K562 (cell line): ENCODE results near the gene DUSP10. TPM values are rescaled to one million over a fixed set of nuclear protein-coding genes. Genes with fewer than 3 reads are reported as not detected.

ENCODE experiments used
- ATAC-seq: fragments of 200-7000 bp; cut with Tn5 transposase; 3 replicates; pipeline ENCODE4 v1.9.1; 2020; ENCODE audit warnings: moderate library complexity
- BruUV-seq: library from RNA; stranded (reverse); fragments of 400-500 nt; replicated peaks from 2 replicates; lab custom pipeline; 2021; lab: Mats Ljungman, UMichigan
- CTCF ChIA-PET: fragments of 300-600 bp; formaldehyde crosslinking; extraction: SDS; loops from one replicate; lab custom pipeline; 2021; ENCODE audit warnings: low intra/inter-chr PET ratio; lab: Yijun Ruan, JAX
- POLR2A ChIA-PET: fragments of 300-600, 350-650 bp; sonication (Branson Sonifier 250); formaldehyde crosslinking; extraction: SDS; loops from one replicate; lab custom pipeline; 2021; ENCODE audit warnings: antibody characterized with exemption, inconsistent platforms; lab: Yijun Ruan, JAX
- DNase-seq, 4 experiments: peaks; one replicate each; pipeline versions ENCODE4 v3.0.0 to v3.0.0-alpha.2; 2011 to 2018; ENCODE audit warnings: low spot score in 3 of 4, mixed read lengths in 3 of 4; ENCODE audit errors: extremely low read depth in 1 of 4
- FAIRE-seq: peaks from 2 replicates; lab custom pipeline; 2011; peaks lifted over from hg19 to GRCh38; lab: Jason Lieb, UNC
- H2AFZ ChIP-seq: 2 replicates; pipeline ENCODE4 v1.6.0; 2011; ENCODE audit warnings: low read depth, low read length, control low read depth, inconsistent platforms
- H3K27ac ChIP-seq: fragments of 200-600 bp; 3 replicates; pipeline ENCODE4 v1.8.0; 2011; ENCODE audit warnings: low read depth, mild to moderate bottlenecking, control low read depth, inconsistent platforms, low read length, moderate library complexity, mixed read lengths; ENCODE audit errors: extremely low read depth
- H3K27me3 ChIP-seq, 2 experiments: fragments of 300-600 bp in 1 of 2; 2 replicates in 1 of 2; 3 replicates in 1 of 2; pipeline versions ENCODE4 v1.6.0 to v1.8.0; 2011; ENCODE audit warnings: inconsistent platforms in 2 of 2, low read length in 2 of 2, mild to moderate bottlenecking in 1 of 2, mixed read lengths in 1 of 2, moderate library complexity in 1 of 2; ENCODE audit not compliant: control insufficient read depth in 2 of 2, insufficient read depth in 2 of 2
- H3K36me3 ChIP-seq: fragments of 300-600 bp; 3 replicates; pipeline ENCODE4 v1.8.0; 2011; ENCODE audit warnings: mild to moderate bottlenecking, low read length, inconsistent platforms; ENCODE audit not compliant: control insufficient read depth, insufficient read depth
- H3K4me1 ChIP-seq, 2 experiments: fragments of 200-600 bp in 1 of 2; replicated peaks in 1 of 2; 2 replicates in 1 of 2; 3 replicates in 1 of 2; pipeline versions ENCODE4 v1.5.1 to v1.8.0; 2011; ENCODE audit warnings: inconsistent platforms in 2 of 2, low read length in 2 of 2, mild to moderate bottlenecking in 1 of 2, mixed read lengths in 1 of 2, moderate library complexity in 1 of 2; ENCODE audit not compliant: control insufficient read depth in 2 of 2, insufficient read depth in 2 of 2
- H3K4me2 ChIP-seq: 2 replicates; pipeline ENCODE4 v1.6.1; 2011; ENCODE audit warnings: low read length, control low read depth, inconsistent platforms, mixed read lengths; ENCODE audit not compliant: insufficient read depth
- H3K4me3 ChIP-seq: fragments of 200-600 bp; sonication (generic), shearing (Covaris generic); 2 replicates; pipeline ENCODE4 v1.5.1; 2016; ENCODE audit warnings: control low read depth, inconsistent platforms
- H3K79me2 ChIP-seq: fragments of 200-600 bp; 3 replicates; pipeline ENCODE4 v1.8.0; 2011; ENCODE audit warnings: low read length, inconsistent platforms; ENCODE audit not compliant: control insufficient read depth, insufficient read depth
- H3K9ac ChIP-seq, 2 experiments: 2 replicates each; pipeline versions ENCODE4 v1.6.0 to v1.6.1; 2011; ENCODE audit warnings: low read depth in 2 of 2, low read length in 2 of 2, control low read depth in 1 of 2, inconsistent platforms in 1 of 2, mild to moderate bottlenecking in 1 of 2, mixed read lengths in 1 of 2; ENCODE audit not compliant: insufficient read depth in 1 of 2
- H3K9me1 ChIP-seq: one replicate; pipeline ENCODE4 v1.6.0; 2011; ENCODE audit warnings: inconsistent platforms, mild to moderate bottlenecking, low read length, moderate library complexity; ENCODE audit not compliant: control insufficient read depth, insufficient read depth
- H3K9me3 ChIP-seq: replicated peaks from 2 replicates; pipeline ENCODE4 v1.5.1; 2011; ENCODE audit warnings: low read depth, low read length, inconsistent platforms; ENCODE audit not compliant: control insufficient read depth, insufficient read depth
- H4K20me1 ChIP-seq: replicated peaks from 2 replicates; pipeline ENCODE4 v1.6.1; 2011; ENCODE audit warnings: low read length, inconsistent platforms, mixed read lengths; ENCODE audit not compliant: control insufficient read depth, insufficient read depth
- HDAC3 ChIP-seq: fragments of 450-650 bp; IDR thresholded peaks from 2 replicates; pipeline ENCODE4 v1.6.1; 2018; ENCODE audit warnings: borderline replicate concordance, mild to moderate bottlenecking, moderate library complexity; ENCODE audit not compliant: partially characterized antibody
- PATZ1 ChIP-seq: fragments of 250-450 bp; sonication (Bioruptor Pico); IDR thresholded peaks from 2 replicates; pipeline ENCODE4 v1.5.0; 2020; ENCODE audit warnings: mild to moderate bottlenecking, borderline replicate concordance
- ZKSCAN1 ChIP-seq: fragments of 150-350 bp; IDR thresholded peaks from 2 replicates; pipeline ENCODE4 v1.6.1; 2016; ENCODE audit warnings: low read depth, low read length
- WGBS: fragments of 100-300 bp; shearing (Covaris generic); methylation state at CpG from one replicate; pipeline ENCODE4 v1.1.6; 2016; ENCODE audit warnings: low coverage, mixed read lengths; ENCODE audit not compliant: insufficient coverage; ENCODE audit errors: missing lambda C conversion rate; 5-methylcytosine and 5-hydroxymethylcytosine counted together
- in situ Hi-C: fragments of 300-500 bp; cut with MboI; formaldehyde crosslinking; loops from 4 replicates; pipeline ENCODE4 v1.15.0; 2018; ENCODE audit warnings: inconsistent platforms, mixed read lengths
- intact Hi-C: fragments of 100-400 bp; cut with micrococcal nuclease; formaldehyde crosslinking; loops from 2 replicates; pipeline ENCODE4 v1.14.2; 2022
- polyA plus RNA-seq, 8 experiments: library from polyadenylated mRNA; depleted of rRNA in 4 of 8; stranded (reverse) in 5 of 8; unstranded in 3 of 8; fragments of >200 nt; fragmentation: Nextera tagmentation in 2 of 8; fragmentation: Illumina TruSeq in 1 of 8; extraction: Ambion mirVana in 2 of 8; extraction: Trizol in 1 of 8; gene quantifications; 2 replicates each; pipeline versions ENCODE4 v1.2.1 to v1.2.3, GENCODE V29; 2011 to 2014; ENCODE audit warnings: inconsistent platforms in 1 of 8, missing spikeins in 1 of 8
- total RNA-seq, 7 experiments: library from RNA; depleted of rRNA in 6 of 7; stranded (reverse); fragments of >200 nt in 6 of 7; fragmentation: Illumina TruSeq in 2 of 7; extraction: Trizol in 2 of 7; gene quantifications; 2 replicates each; pipeline versions ENCODE4 v1.2.1 to v1.2.3, GENCODE V29; 2011 to 2021; ENCODE audit warnings: low replicate concordance in 1 of 7

DUSP10 gene
- total and polyA plus RNA-seq, 9 of the 15 experiments (the other 6 are each of a cell fraction or from before 2014, with no cell fraction given): 1.7 to 8.3 (median 6.1) TPM

- no peak for ATAC-seq
- Histone ChIP-seq H2AFZ (no peak overlapping the region), H3K27ac (no peak overlapping the region), H3K9me1 (no peaks in the 10 kb centered on the region), H3K27me3 (no peaks in the 10 kb centered on the region; a peak in 1 of 5 replicates), H3K4me2 (no peak overlapping the region), H3K4me3 (no peak overlapping the region), H4K20me1 (no peaks in the 10 kb centered on the region), H3K9ac (no peak overlapping the region), H3K79me2 (no peaks in the 10 kb centered on the region), H3K36me3 (no peaks in the 10 kb centered on the region), H3K4me1 (peaks cover 0 to 14% of the 10 kb centered on the region in 2 experiments; a peak in 2 of 5 replicates), H3K9me3 (no peaks in the 10 kb centered on the region)
- no TSS peak for BruUV-seq
- intact Hi-C loops: no loop called here
- 28% methylated on average over 8 of the region's 8 CpGs for WGBS
- ChIA-PET CTCF (no interaction called here), POLR2A (interaction anchor here (1.4 kb wide), 1 partner anchor 12 kb away, joined by 3 read pairs; no protein-coding TSS in a partner anchor)
- TF ChIP-seq PATZ1 (CRISPR knock-in tag): no peak
- TF ChIP-seq HDAC3: no peak
- TF ChIP-seq ZKSCAN1: peak; percentile 45; the same call in 1 of the 2 replicates
- DNase-seq: no peak
- in situ Hi-C loops: no loop called here
- no peak for FAIRE-seq
These were observed 36.8 kb upstream of the DUSP10 start for GRCh38 chr1:221778535-221779142.
